K562 (cell line): Measurements from ENCODE around the gene NRM. TPM values are rescaled to one million over a fixed set of nuclear protein-coding genes. Genes with fewer than 3 reads are reported as not detected.

Experiments used
- CBFA2T3 ChIP-seq: fragments of 450-650 bp; IDR thresholded peaks from 2 replicates; pipeline ENCODE4 v1.6.1; 2017
- CEBPG ChIP-seq, 3 experiments: fragments of 200-800 bp in 1 of 3; sonication (Bioruptor generic) in 1 of 3; sonication (generic) in 1 of 3; formaldehyde crosslinking in 1 of 3; IDR thresholded peaks in 2 of 3; conservative IDR thresholded peaks in 1 of 3; 2 replicates each; pipeline versions ENCODE4 v1.6.1 to v1.8.0; 2016 to 2022; ENCODE audit warnings: missing compliant biosample characterization in 2 of 3, missing genetic modification characterization in 2 of 3, mild to moderate bottlenecking in 1 of 3, missing genetic modification reagents in 1 of 3
- CTBP1 ChIP-seq: fragments of 450-650 bp; IDR thresholded peaks from 2 replicates; pipeline ENCODE4 v1.6.1; 2016; ENCODE audit warnings: borderline replicate concordance
- DDX20 ChIP-seq: fragments of 450-650 bp; IDR thresholded peaks from 2 replicates; pipeline ENCODE4 v1.6.1; 2016; ENCODE audit warnings: missing genetic modification characterization, low read depth, mild to moderate bottlenecking, missing compliant biosample characterization, moderate library complexity
- EP400 ChIP-seq: fragments of 450-650 bp; IDR thresholded peaks from 2 replicates; pipeline ENCODE4 v1.6.1; 2017; ENCODE audit warnings: antibody characterized with exemption, mild to moderate bottlenecking, moderate library complexity
- GATAD2B ChIP-seq: fragments of 450-650 bp; IDR thresholded peaks from 2 replicates; pipeline ENCODE4 v1.6.1; 2017; ENCODE audit warnings: mild to moderate bottlenecking, borderline replicate concordance
- HMG20B ChIP-seq: fragments of 250-450 bp; sonication (Bioruptor Pico); IDR thresholded peaks from 2 replicates; pipeline ENCODE4 v1.5.0; 2021; ENCODE audit warnings: mild to moderate bottlenecking
- KLF1 ChIP-seq: fragments of 450-650 bp; IDR thresholded peaks from 2 replicates; pipeline ENCODE4 v1.6.1; 2016; ENCODE audit warnings: missing genetic modification characterization, missing compliant biosample characterization
- MIER1 ChIP-seq: fragments of 450-650 bp; IDR thresholded peaks from 2 replicates; pipeline ENCODE4 v1.6.1; 2016; ENCODE audit warnings: antibody characterized with exemption, mild to moderate bottlenecking, low read depth
- NFIX ChIP-seq: fragments of 250-450 bp; sonication (Bioruptor Pico); IDR thresholded peaks from 2 replicates; pipeline ENCODE4 v1.4.0; 2020; ENCODE audit warnings: low read depth, mild to moderate bottlenecking, moderate library complexity
- SMARCB1 ChIP-seq: IDR thresholded peaks from 2 replicates; pipeline ENCODE4 v1.6.1; 2011; ENCODE audit warnings: improper control_type of control experiment, low read depth; ENCODE audit not compliant: insufficient read length
- SMC3 ChIP-seq: conservative IDR thresholded peaks from 2 replicates; pipeline ENCODE4 v1.6.1; 2011; ENCODE audit warnings: low read depth, low read length, improper control_type of control experiment; ENCODE audit not compliant: insufficient read depth
- TAF7 ChIP-seq: fragments of 450-650 bp; IDR thresholded peaks from 2 replicates; pipeline ENCODE4 v1.6.1; 2016; ENCODE audit warnings: missing genetic modification characterization, missing compliant biosample characterization
- TRIM28 ChIP-seq: fragments of 450-650 bp; IDR thresholded peaks from 2 replicates; pipeline ENCODE4 v1.6.1; 2017
- U2AF1 ChIP-seq: fragments of 200-400 bp; formaldehyde crosslinking; optimal IDR thresholded peaks from 2 replicates; pipeline ENCODE3; 2017; ENCODE audit warnings: mild to moderate bottlenecking, low read depth, low read length, moderate library complexity
- U2AF2 ChIP-seq: fragments of 200-400 bp; formaldehyde crosslinking; optimal IDR thresholded peaks from 2 replicates; pipeline ENCODE3; 2017; ENCODE audit warnings: low read depth, mild to moderate bottlenecking, low read length
- ZNF24 ChIP-seq: fragments of 450-650 bp; IDR thresholded peaks from 2 replicates; pipeline ENCODE4 v1.6.1; 2016
- ZNF282 ChIP-seq: sonication (generic); formaldehyde crosslinking; IDR thresholded peaks from 2 replicates; pipeline ENCODE4 v1.8.1; 2023; ENCODE audit warnings: missing genetic modification reagents
- polyA plus RNA-seq, 8 experiments: library from polyadenylated mRNA; depleted of rRNA in 4 of 8; stranded (reverse) in 5 of 8; unstranded in 3 of 8; fragments of >200 nt; fragmentation: Nextera tagmentation in 2 of 8; fragmentation: Illumina TruSeq in 1 of 8; extraction: Ambion mirVana in 2 of 8; extraction: Trizol in 1 of 8; gene quantifications; 2 replicates each; pipeline versions ENCODE4 v1.2.1 to v1.2.3, GENCODE V29; 2011 to 2014; ENCODE audit warnings: inconsistent platforms in 1 of 8, missing spikeins in 1 of 8
- total RNA-seq, 7 experiments: library from RNA; depleted of rRNA in 6 of 7; stranded (reverse); fragments of >200 nt in 6 of 7; fragmentation: Illumina TruSeq in 2 of 7; extraction: Trizol in 2 of 7; gene quantifications; 2 replicates each; pipeline versions ENCODE4 v1.2.1 to v1.2.3, GENCODE V29; 2011 to 2021; ENCODE audit warnings: low replicate concordance in 1 of 7
- TF ChIP-seq, protein P1 (sequence below): fragments of 450-650 bp; formaldehyde crosslinking; IDR thresholded peaks from 2 replicates; pipeline ENCODE4 v1.4.0; 2020; ENCODE audit warnings: mild to moderate bottlenecking, moderate library complexity
- TF ChIP-seq, protein P2 (sequence below): fragments of 450-650 bp; IDR thresholded peaks from 2 replicates; pipeline ENCODE4 v1.6.1; 2017; ENCODE audit warnings: antibody characterized with exemption, mild to moderate bottlenecking
- TF ChIP-seq, protein P3 (sequence below): fragments of 450-650 bp; conservative IDR thresholded peaks from 2 replicates; pipeline ENCODE4 v1.6.1; 2016; ENCODE audit warnings: missing genetic modification characterization, low read depth, mild to moderate bottlenecking, control low read depth, missing compliant biosample characterization

NRM gene
- total and polyA plus RNA-seq, 9 of the 15 experiments (the other 6 are each of a cell fraction or from before 2014, with no cell fraction given): 9.7 to 58.2 (median 18.1) TPM

DNA sequence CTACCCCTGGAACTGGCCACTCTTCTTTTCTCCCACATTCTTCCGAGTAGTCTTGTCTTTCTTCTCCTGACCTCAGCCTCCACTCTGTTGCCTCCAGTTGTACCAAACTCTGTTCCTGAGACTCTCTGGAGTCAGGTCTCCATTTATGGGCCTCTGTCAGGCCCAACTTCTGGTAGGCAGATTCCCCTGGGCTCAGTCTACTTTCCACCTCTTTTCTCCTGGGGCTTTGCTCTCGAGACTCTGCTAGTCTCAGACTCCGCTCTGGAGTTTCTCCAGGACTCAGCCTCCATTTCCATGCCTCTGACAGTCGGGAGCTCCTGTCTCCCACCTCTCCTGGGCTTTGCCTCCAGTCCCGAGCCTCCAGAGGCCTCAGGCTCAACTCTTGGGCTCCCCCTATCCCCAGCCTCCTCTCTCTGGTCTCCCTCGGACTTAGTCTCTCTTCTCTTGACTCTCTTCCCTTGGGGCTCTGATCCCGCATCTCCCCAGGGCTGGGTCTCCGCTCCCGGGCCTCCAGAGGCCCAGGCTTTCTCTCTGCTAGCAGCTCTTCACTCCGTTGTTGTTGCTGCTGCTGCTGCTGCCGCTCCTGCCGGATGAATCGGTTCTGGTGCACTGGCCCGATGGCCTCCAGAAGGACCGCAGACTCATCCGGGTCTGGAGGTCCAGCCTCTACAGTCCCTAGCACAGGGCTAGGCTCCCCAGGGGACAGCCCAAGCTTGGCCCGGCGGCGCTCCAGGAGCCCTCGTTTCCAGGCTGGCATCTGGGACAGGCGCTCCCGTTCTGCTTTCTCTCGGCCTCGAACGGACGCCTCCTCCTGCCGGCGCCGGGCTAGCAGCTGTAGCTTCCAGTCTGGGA is 5.4 kb downstream of the NRM start (continued):
- TF ChIP-seq, protein P1, sequence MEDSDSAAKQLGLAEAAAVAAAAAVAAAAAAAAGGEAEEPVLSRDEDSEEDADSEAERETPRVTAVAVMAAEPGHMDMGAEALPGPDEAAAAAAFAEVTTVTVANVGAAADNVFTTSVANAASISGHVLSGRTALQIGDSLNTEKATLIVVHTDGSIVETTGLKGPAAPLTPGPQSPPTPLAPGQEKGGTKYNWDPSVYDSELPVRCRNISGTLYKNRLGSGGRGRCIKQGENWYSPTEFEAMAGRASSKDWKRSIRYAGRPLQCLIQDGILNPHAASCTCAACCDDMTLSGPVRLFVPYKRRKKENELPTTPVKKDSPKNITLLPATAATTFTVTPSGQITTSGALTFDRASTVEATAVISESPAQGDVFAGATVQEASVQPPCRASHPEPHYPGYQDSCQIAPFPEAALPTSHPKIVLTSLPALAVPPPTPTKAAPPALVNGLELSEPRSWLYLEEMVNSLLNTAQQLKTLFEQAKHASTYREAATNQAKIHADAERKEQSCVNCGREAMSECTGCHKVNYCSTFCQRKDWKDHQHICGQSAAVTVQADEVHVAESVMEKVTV (CRISPR knock-in tag): 0 out of 2 replicates have a peak, but pooled peaks have one; percentile 39
- TF ChIP-seq, protein P2, sequence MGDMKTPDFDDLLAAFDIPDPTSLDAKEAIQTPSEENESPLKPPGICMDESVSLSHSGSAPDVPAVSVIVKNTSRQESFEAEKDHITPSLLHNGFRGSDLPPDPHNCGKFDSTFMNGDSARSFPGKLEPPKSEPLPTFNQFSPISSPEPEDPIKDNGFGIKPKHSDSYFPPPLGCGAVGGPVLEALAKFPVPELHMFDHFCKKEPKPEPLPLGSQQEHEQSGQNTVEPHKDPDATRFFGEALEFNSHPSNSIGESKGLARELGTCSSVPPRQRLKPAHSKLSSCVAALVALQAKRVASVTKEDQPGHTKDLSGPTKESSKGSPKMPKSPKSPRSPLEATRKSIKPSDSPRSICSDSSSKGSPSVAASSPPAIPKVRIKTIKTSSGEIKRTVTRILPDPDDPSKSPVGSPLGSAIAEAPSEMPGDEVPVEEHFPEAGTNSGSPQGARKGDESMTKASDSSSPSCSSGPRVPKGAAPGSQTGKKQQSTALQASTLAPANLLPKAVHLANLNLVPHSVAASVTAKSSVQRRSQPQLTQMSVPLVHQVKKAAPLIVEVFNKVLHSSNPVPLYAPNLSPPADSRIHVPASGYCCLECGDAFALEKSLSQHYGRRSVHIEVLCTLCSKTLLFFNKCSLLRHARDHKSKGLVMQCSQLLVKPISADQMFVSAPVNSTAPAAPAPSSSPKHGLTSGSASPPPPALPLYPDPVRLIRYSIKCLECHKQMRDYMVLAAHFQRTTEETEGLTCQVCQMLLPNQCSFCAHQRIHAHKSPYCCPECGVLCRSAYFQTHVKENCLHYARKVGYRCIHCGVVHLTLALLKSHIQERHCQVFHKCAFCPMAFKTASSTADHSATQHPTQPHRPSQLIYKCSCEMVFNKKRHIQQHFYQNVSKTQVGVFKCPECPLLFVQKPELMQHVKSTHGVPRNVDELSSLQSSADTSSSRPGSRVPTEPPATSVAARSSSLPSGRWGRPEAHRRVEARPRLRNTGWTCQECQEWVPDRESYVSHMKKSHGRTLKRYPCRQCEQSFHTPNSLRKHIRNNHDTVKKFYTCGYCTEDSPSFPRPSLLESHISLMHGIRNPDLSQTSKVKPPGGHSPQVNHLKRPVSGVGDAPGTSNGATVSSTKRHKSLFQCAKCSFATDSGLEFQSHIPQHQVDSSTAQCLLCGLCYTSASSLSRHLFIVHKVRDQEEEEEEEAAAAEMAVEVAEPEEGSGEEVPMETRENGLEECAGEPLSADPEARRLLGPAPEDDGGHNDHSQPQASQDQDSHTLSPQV: no peak
- no peak for TF ChIP-seq NFIX (CRISPR knock-in tag)
- no peak for TF ChIP-seq ZNF282
- peak; percentile 25; the same call in 1 of the 2 replicates for TF ChIP-seq MIER1
- TF ChIP-seq, protein P3, sequence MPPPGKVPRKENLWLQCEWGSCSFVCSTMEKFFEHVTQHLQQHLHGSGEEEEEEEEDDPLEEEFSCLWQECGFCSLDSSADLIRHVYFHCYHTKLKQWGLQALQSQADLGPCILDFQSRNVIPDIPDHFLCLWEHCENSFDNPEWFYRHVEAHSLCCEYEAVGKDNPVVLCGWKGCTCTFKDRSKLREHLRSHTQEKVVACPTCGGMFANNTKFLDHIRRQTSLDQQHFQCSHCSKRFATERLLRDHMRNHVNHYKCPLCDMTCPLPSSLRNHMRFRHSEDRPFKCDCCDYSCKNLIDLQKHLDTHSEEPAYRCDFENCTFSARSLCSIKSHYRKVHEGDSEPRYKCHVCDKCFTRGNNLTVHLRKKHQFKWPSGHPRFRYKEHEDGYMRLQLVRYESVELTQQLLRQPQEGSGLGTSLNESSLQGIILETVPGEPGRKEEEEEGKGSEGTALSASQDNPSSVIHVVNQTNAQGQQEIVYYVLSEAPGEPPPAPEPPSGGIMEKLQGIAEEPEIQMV (tag): no peak
- no peak for TF ChIP-seq DDX20 (tag)
- TF ChIP-seq ZNF24: no peak
- TF ChIP-seq SMARCB1: no peak
- TF ChIP-seq TAF7: no peak
- no peak for TF ChIP-seq KLF1
- no peak for TF ChIP-seq HMG20B
- TF ChIP-seq GATAD2B: no peak
- TF ChIP-seq TRIM28: no peak
- TF ChIP-seq SMC3: 0 out of 2 replicates have a peak, but pooled peaks have one; percentile 2
- TF ChIP-seq EP400: no peak
- no peak for TF ChIP-seq U2AF2
- TF ChIP-seq CEBPG (CRISPR knock-in tag; IDR thresholded peaks at IDR 0.05): no peak
- TF ChIP-seq CEBPG (tag; conservative IDR thresholded peaks at IDR 0.05 in 1 of 2, IDR thresholded peaks at IDR 0.05 in 1 of 2): no peak
- no peak for TF ChIP-seq CBFA2T3
- no peak for TF ChIP-seq CTBP1
- no peak for TF ChIP-seq U2AF1
